GM18861 (cell line): ENCODE results near the gene MYRFL.
"Not testable (repeated sequence)": the region's sequence is repeated elsewhere in the genome, so short reads cannot be mapped to it uniquely, and the experiment has no call there.

Experiments
- ATAC-seq: cut with Tn5 transposase; IDR thresholded peaks from one replicate; pipeline ENCODE4 v1.9.1; 2021; ENCODE audit not compliant: unreplicated experiment

Gene MYRFL

DNA sequence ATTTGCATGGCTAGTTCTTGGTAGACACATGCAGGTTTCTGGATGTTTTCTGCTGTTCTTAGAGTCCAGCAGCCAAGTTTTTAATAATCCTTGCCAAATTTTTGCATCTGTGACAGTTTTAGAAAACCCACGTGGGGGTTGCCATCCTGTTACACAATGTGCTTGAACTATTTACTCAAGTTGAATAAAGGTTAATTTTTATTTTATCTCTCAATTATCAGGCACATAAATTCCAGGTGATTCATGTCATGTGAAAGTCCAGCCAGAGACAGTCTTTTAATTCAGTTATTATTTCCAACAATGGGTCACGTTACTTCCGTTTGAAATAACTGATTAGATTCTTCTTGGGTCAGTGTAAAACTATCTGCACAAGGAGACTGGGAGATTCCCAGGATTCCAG is 15.7 kb downstream of the MYRFL start:
- no peak for ATAC-seq

DNA sequence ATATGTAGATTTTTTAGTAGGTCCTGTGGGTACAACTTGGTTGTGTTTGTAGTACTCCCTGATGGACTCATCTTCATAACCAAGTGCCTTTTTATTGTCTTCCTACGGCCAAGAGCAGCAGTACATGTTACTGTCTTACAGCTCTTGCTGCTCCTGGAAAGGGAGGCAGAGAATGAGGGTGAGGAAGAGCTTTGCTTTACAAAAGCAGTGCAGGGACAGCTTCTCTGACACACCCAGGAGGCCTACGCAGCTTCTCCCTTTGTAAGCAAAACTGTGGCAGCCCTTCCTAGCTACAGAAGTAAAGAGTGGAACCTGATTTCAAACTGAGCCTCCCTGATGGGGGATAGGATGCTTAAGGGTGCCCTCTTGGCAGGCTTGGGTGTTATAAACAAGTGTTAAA is 18.6 kb downstream of the MYRFL start:
- no peak for ATAC-seq

DNA sequence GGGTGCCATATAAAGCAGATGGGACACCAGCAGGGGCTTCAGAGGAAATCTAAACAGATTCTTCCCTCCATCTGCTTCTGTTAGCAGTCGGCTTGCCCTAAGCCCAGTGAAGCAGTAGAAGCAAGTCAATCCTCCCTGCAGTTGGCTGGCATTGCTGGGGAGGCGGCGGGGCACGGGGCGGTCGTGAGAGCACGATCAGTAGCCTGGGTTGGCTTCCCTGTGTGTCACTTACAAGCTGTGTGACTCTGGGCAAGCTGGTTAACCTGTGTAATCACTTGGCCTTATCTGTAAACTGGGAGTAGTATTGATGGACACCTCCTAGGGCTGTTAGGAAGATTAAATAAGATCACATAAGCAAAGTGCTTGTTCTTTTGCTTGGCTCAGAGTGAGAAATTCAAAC is 19.4 kb downstream of the MYRFL start:
- no peak for ATAC-seq

DNA sequence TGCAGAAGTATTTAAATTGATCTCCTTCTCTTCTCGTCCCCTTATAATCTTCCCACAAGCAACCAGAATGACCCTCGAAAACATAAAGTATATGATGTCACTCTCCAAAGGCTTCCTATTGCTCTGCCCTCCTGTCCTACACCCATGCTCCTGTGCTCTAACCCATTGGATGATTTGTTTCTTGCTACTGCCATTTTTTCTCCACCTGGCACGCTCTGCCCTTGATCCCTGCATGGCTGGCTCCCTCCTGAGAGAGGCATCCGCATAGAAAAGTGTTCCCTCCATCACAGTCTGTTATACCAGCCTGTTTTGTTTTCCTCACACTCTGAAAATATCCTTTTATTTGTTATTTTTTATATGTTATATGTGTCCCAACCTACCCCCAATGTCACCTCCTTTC is 19.8 kb downstream of the MYRFL start:
- ATAC-seq: no peak

DNA sequence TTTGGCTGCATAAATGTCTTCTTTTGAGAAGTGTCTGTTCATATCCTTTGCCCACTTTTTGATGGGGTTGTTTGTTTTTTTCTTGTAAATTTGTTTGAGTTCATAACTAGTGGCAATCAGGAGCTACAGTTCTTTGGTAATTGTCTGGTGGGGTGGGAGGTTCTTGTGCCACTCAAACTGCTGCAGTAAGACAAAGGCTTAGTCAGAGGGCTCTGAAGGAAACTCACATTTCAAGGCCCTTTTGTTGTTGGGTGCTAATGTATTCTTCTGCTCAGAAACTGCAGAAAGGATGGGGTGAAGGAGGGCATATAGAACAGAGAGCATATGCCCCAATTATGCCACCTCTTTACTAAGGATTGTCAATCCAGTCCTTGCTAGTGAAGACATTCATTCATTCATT is 21.9 kb downstream of the MYRFL start:
- no peak for ATAC-seq

DNA sequence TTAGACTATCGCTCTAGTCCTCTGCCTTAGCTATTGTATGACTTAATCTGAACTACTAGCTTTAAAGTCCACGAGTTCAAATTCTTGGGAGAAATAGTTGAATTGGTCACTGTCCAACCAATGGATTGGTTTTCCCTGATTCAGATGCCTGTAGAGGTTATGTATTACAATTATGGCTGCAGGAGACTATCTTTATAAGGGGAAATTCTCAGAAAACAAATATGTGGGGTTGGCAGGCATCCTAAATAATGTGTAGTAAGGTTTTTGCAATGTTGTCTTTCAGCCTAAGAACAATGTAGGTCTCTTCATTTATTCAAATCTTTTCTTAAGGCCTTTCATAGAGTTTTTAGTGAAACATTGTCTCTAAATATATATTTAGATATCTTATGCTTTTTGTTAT is 26.9 kb downstream of the MYRFL start:
- ATAC-seq: no peak

DNA sequence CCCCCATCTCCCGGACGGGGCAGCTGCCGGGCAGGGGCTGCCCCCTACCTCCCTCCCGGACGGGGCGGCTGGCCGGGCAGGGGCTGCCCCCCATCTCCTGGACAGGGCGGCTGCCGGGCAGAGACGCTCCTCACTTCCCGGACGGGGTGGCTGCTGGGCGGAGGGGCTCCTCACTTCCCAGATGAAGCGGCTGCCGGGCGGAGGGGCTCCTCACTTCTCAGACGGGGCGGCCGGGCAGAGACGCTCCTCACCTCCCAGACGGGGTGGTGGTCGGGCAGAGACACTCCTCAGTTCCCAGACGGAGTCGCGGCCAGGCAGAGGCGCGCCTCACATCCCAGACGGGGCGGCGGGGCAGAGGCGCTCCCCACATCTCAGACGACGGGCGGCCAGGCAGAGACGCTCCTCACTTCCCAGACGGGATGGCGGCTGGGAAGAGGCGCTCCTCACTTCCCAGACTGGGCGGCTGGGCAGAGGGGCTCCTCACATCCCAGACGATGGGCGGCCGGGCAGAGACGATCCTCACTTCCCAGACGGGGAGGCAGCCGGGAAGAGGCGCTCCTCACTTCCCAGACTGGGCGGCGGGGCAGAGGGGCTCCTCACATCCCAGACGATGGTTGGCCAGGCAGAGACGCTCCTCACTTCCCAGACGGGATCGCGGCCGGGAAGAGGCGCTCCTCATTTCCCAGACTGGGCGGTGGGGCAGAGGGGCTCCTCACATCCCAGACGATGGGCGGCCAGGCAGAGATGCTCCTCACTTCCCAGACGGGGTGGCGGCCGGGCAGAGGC is 28.3 kb downstream of the MYRFL start:
- not testable (repeated sequence) for ATAC-seq

DNA sequence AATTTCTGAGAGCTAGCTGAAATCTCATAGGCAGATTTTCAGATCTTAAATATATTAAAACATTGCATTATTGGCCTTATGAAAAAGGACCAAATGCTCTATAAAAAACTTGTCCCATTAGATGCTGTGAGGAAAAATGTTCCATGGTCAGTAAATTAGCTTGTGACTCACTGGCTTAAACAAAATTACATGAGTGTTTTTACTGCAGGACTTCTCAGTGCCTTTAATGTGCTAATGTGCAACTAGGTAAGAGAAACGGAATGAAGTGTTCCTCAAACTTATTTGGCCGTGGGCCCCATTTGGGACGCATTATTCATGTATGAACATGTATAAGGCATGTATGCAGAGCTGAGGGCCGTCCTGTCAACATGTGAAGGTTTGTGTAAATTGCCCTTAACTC is 41.7 kb downstream of the MYRFL start:
- ATAC-seq: no peak

DNA sequence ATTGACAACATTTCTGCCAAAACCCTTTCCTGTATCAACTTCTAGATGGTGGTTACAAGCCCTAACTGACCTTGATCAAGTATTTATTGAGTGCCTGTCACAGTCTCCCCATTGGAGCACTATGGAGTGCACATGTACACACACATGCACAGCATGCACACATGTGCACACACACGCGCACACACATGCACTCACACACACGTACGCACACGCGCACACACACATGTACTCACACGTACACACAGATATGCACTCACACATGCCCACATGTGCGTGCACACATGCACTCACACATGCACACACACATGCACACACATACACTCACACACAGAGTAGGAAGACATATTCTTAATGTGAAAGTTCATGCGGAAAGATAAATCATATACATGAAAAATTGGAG is 43.7 kb downstream of the MYRFL start:
- no peak for ATAC-seq

DNA sequence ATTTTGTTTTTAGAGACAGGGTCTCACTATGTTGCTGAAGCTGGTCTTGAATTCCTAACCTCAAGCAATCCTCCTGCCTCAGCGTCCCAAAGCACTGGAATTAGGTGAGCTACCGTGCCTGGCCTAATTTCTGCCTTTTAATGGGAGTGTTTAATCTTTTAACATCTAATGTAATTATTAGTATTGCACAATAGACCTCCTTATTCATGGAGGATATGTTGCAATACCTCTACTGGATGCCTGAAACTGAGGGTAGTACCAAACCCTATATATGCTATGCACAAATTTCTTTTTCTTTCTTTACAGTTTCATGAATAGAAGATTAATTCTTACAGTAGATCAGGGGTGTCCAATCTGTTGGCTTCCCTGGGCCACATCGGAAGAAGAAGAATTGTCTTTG is 47.8 kb downstream of the MYRFL start:
- ATAC-seq: no peak

DNA sequence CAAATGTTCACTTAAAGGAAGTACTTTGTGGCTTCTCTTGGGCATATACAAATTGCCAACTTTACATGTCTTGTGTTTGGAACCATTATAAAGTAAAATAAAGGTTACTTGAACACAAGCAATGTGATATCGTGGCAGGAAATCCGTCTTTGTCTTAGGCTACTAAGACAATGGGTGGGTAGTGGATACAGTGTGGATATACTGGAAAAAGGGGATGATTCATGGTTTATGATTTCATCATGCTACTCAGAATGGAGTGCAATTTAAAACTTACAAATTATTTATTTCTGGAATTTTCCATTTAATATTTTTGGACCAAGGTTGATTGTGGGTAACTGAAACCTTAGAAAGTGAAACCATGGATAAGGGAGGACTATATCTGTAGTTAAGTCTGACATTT is 48.4 kb downstream of the MYRFL start:
- ATAC-seq: no peak

DNA sequence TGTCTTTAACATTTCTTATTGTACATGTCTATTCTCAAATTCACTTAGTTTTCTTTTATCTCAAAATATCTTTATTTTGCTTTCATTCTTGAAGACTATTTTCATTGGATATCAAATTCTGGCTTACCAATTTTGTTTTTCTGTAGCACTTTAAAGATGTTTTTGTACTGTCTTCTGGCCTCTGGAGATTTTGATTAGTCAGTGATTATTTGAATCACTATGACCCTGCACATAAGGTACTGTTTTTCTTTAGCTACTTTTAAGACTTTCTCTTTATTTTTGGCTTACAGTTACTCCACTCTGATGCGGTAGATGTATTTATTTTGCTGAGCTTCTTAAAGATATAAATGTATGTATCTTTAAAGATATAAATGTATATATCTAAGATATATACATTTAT is 49.6 kb downstream of the MYRFL start:
- no peak for ATAC-seq

DNA sequence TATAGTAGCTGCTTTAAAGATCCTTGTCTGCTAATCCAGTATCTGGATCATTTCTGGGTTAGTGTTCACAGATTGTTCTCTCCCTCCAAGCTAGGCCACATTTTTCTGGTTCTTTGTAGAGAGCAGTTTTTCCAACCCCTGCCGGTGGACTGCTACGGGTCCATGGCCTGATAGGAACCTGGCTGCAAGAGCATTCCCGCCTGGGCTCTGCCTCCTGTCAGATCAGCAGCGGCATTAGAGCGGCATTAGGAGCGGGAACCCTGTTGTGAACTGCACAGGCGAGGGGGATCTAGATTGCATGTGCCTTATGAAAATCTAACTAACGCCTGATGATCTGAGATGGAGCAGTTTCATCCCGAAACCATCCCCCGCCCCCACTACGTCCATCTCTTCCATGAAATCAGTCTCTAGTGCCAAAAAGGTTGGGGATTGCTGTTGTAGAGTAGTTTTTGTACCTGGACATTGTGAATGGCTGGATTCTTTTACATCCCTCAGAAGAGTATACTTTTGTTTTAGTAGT is 50.4 kb downstream of the MYRFL start:
- ATAC-seq: no peak

DNA sequence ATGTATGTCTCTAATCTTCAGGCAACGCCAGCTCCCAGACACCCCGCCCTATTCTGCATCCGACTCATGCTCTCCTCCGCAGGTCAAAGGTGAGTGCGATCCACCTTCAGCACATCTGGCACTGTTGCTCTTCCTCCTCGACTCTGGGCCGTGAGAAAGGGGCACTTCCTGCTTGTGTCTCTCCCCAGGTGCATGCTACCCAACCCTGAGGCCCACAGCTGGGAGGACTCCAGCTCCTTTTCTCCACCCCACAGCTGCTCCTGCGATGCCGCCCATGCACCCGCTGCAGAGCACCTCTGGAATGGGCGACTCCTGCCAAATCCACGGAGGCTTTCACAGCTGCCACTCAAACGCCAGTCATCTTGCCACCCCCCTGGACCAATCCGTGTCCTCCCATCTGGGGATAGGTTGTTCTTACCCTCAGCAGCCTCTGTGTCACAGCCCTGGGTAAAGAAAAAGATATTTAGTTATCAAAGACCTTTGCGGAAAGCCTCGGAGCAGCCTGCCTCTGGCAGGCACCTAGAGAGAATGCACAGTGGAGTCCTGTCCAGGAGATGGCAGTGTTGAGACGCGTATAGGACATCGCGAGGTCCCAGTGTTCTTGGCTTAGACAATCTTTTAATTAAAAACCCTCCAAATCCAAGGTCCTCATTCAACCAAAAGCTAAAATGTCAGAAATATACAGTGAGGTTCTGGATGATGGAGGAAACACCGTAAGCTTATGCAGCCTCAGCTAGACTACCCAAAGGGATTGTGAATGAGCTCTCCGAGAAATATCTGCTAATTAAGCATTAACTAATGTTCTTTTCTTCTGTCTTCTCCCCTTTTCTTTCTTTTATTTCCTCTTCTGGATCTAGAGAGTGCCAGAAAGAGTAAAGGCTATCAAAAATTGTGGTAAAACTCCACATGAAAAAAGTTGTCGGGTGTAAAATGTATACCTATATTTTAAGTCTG is 54.3 kb downstream of the MYRFL start:
- ATAC-seq: peak; percentile 82

DNA sequence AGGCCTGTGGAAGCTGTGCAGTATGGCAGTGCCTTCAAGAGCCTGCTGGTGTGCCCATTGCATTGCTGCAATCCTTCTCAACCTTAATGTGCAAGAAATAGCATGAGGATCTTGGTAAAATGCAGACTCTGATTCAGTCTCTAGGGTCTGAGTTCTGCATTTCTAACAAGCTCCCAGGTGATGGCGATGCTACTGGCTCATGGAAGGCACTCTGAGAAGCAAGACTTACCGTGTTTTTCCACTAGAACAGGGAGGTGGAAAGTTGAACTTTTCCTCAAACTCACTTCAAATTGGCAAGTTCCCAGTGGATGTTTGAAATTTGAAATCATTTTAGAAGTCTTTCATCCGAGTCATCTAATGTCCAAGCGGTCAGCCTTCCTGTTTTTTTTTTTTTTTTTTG is 55.5 kb downstream of the MYRFL start:
- ATAC-seq: no peak

DNA sequence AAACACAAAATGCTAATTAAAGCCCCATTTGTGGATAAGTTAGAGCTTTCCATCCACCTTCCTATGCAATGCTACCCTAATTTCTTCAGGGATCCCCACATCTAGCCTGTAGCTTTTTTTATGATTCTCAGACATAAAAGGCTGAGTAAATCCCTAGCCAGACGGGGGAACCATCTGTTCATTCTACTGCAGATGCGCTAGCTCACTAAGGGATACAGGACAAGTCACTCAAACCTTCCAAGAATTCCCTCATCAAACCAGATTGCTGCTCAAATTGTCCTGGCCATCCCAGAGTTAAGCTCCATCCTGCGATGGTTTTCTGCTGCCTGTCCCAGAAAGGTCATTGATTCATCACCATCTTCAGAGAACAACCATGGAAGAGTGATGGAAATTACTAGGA is 56.7 kb downstream of the MYRFL start:
- ATAC-seq: no peak

DNA sequence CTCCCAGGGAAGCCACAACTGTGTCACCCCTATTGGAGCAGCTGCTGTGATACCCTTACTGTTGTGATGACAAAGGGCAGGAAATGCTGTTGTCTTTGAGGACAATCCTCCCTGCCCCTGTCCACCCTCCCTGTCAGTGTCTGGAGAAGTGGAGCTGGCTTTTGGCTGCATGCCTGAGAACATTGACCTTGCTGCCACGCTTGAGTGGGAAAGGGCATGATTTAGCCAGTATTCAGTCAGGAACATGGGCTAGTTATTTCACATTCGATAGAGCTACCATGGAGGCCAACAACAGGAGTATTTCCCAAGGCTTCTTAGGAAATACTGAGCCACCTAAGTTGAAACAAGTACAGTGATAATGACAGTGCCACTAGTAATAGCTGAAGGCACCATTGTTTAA is 59.4 kb downstream of the MYRFL start:
- no peak for ATAC-seq

DNA sequence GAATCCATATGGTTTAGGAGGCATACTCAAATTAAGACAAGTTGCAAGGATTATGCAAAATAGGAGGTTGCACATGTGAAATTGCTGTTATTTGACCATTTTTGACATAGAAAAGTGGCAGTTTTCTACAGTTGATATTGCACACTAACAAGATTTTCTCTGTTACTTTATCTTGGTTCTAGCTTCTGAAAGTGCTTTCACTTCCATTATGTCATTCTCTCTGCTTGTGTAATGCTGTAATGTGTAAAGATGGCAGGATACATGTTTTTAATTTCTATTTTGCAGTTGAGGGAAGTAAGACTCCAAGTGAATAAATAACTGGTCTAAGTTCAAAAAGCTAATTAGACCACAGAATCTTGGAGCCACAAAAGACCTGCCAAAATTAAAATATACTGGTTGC is 60.6 kb downstream of the MYRFL start:
- ATAC-seq: peak; percentile 72

DNA sequence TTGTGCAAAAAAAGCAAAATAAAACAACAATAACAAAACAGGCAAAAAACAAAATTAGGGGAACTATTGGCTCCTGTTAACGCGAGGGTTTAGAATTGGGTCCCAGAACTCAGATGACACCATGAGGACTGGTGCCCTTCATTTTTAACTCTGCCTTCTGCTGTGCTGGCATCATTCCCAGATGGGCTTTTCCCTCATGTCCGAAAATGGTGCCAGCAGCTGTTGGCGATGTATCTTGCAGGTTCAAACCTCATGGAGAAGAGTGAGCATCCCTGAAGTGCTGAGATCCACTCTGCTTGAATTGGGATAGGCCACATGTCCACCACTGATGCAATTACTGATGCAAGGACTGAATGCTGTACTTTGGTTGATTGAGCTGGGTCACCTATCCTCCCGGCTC is 61.1 kb downstream of the MYRFL start:
- ATAC-seq: no peak

DNA sequence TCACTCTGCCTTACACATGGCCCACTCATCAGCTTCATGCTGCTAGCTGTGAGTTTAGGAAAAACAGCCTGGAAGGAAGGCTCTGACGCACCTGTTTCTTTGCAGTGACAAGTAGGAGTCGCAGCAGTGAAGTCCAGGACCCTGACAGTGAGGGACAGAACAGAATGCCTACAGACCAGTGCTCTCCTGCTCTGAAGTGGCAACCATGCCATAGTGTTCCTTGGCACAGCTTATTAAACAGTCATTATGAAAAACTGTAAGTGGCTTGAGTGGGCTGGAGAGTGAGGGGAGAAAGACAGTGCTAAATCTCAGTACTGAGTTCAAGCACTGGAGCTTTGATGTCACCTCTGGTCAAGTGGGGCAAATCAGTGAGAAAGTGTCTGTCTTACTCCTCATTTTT is 61.7 kb downstream of the MYRFL start:
- no peak for ATAC-seq

DNA sequence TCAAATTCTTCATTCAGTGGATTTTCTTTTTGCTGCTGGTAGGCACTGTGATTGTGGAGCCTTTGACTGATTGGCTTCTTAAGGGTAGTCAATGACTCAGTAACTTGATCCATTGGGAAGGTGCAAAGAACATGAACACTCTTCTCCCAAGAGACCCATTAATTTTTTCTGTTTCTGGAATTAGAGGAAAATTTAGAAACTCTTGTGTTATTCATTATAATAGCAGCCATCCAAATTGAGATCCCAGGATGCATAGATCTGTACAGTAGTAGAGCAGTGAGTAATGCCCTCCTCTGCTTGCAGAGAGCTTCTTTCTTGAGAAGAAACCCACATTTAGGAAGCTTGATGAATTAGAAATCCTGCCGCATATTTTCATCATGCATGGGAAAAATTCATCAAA is 63.9 kb downstream of the MYRFL start:
- ATAC-seq: no peak

DNA sequence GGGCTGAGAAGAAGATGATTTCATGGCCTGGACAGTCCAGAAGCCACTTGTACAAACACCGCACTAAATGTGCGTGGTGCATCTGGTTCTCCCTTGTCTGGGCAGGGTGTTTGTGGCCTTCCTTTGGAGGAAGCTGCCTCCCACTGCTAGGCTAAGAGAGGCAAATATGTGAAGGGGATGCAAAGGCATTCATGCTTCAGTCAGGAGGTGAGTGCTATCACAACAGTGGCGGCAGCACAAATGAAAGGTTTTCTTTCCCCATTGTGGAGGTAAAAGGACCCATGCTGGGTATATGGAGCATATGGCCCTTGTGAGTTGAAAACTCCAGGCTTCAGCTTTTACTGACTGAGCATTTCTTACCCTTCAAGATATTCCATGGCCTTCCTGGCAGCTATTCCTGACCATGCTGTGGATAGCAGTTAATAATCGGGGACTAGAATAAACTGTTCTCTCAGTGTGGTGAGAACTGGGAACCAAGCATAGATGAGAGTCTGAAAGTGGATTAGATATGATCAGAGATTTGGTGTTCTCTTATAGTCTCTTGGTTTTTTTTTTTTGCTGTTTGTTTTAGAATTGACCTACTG is 69.9 kb downstream of the MYRFL start:
- no peak for ATAC-seq
